ENCODE measurements around the gene AGBL3.

The AGBL3 gene

DNA sequence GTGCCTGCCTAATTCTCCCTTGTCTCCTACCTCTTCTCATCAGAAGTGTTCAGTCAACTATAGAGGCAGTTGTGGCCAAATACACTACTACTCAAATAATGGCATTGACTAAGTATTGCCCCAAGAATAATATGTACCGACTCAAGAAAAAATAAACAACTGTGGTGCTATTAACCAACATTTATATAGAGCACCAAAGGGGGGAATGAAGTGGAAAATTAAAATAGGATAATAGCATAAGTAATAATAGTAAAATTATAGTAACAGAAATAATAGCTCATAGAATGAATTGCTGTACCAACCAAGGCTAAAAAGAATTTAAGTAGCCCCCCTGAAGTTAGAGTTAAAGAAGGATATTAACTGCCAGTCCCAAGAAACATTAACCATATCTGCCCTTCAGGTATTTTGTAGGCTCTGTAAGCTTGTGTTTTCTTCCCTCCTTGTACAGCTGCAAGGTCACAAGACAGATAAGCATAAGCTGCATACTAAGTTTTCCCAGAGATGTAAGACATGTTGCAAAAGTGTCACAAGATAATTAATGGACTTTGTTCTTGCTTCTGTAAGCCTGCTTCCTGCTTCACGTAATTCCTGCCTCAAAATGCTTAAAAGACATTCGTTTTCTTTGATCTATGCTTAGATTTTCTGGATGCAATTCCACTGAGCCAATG lies 195.1 kb downstream of the AGBL3 start:
- DNase-seq (ENCODE audit: low spot score): no peak
- in situ Hi-C loops (cut with MboI; ENCODE audit: low pct_unique_long_range_greater_than_20kb, low sequenced_read_pairs, unreplicated experiment): no loop called here
- TF ChIP-seq, protein P1, sequence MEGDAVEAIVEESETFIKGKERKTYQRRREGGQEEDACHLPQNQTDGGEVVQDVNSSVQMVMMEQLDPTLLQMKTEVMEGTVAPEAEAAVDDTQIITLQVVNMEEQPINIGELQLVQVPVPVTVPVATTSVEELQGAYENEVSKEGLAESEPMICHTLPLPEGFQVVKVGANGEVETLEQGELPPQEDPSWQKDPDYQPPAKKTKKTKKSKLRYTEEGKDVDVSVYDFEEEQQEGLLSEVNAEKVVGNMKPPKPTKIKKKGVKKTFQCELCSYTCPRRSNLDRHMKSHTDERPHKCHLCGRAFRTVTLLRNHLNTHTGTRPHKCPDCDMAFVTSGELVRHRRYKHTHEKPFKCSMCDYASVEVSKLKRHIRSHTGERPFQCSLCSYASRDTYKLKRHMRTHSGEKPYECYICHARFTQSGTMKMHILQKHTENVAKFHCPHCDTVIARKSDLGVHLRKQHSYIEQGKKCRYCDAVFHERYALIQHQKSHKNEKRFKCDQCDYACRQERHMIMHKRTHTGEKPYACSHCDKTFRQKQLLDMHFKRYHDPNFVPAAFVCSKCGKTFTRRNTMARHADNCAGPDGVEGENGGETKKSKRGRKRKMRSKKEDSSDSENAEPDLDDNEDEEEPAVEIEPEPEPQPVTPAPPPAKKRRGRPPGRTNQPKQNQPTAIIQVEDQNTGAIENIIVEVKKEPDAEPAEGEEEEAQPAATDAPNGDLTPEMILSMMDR (IDR thresholded peaks at IDR 0.05; ENCODE audit: extremely low read depth, insufficient read depth, missing control alignments): no peak

DNA sequence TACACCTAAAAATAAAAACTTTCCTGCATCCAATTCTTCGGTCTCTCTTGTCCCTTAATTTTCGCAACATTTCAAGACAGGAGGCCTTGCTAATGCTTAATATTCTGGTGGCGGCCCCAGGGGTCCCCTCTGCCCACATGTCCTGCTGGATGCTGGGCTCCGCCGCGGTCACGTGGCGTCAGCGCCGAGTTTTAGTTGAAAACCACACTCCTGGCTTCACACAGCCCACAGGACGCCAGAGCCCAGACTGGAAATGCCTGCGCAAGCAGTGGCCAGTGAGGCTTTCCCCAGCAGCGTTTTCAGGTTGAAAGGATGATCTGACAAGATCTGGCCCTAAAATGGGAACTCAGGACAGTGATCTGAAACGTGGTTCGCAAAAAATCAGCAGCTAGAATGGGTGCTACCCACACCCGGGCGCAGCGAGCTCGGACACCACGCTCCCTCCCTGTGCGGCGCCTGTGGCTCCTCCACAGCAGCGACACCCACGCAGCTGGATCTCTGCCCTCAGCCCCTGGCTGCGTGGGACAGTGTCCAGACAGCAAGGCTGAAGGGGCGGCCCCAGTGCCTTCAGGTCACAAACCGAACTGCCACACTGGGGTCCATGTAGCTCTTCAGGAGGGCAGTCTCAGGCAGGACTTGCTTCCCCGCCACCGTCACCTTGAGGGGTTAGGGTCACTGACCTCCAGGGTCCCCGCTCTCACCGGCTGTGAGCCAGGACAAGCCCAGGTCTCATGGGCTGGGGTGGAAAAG lies 195.8 kb downstream of the AGBL3 start:
- in situ Hi-C loops (cut with MboI; ENCODE audit: low pct_unique_long_range_greater_than_20kb, low sequenced_read_pairs, unreplicated experiment): no loop called here
- TF ChIP-seq, protein P1 (IDR thresholded peaks at IDR 0.05; ENCODE audit: extremely low read depth, insufficient read depth, missing control alignments): no peak
- DNase-seq (ENCODE audit: low spot score): no peak

DNA sequence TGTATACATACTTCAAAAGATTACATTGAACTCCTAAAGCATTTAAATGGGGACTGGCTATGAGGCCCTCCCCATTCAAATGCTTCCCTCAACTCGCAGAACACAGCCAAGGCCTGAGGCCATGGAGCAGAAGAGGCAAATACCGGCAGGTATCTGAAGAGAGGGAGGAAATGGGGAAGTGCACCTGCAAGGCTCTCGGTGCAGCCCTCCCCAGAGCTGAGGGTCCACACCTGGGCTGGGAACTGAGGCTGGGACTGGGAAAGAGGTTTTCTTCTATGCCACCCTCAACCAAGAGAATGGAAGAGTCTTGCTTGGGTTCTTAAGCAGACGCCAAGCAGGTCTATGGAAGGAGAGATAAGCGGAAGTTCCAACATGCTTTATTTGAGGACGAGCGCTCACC lies 197.2 kb downstream of the AGBL3 start:
- DNase-seq (ENCODE audit: low spot score): no peak
- TF ChIP-seq, protein P1 (IDR thresholded peaks at IDR 0.05; ENCODE audit: extremely low read depth, insufficient read depth, missing control alignments): no peak
- in situ Hi-C loops (cut with MboI; ENCODE audit: low pct_unique_long_range_greater_than_20kb, low sequenced_read_pairs, unreplicated experiment): no loop called here

DNA sequence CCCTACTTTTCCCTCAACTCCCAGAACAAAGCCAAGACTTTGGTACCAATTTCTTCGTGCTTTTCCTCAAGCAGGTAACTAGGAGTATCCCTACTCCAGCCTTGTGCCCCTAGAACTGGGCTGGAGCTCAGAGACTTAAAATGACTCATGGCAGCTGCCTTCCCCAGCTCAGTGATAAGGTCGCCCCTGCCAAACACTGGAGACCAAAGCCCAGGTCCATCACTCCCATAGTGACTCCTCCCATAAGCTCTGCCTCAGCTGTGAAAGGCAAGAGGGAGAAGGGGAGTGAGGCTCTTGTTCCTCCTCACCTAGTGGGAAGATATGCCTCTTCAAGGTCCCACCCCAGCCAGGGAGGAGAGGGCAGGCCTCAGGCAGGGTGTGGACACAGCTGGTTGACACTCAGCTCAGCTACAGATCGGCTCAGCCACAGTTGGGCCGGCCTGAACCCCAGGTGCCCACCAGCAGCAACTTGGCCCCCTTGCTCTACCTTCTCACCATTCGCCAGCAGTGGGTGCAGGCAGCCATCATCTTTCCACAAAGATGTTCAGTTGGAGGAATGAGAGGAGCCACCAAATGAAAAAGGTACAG lies 198.0 kb downstream of the AGBL3 start:
- in situ Hi-C loops (cut with MboI; ENCODE audit: low pct_unique_long_range_greater_than_20kb, low sequenced_read_pairs, unreplicated experiment): no loop called here
- DNase-seq (ENCODE audit: low spot score): no peak
- TF ChIP-seq, protein P1 (IDR thresholded peaks at IDR 0.05; ENCODE audit: extremely low read depth, insufficient read depth, missing control alignments): no peak

All from GM13977 (cell line).